H9 (cell line): ENCODE data around the gene PHLDB1. TPM values are rescaled to one million over a fixed set of nuclear protein-coding genes. Genes with fewer than 3 reads are reported as not detected.
A peak's percentile ranks its signal among the peaks of the same experiment; 100 is the strongest.

Source experiments
- DNase-seq: peaks from one replicate; pipeline ENCODE4 v3.0.0-alpha.2; 2017
- H2AFZ ChIP-seq: one replicate; pipeline ENCODE4 v1.6.1; 2013; ENCODE audit warnings: mild to moderate bottlenecking, low read length, control low read depth, moderate library complexity
- H2AK5ac ChIP-seq: 2 replicates; pipeline ENCODE4 v1.6.1; 2013; ENCODE audit warnings: low read length, control low read depth, mixed read lengths; ENCODE audit not compliant: insufficient read length
- H2BK120ac ChIP-seq: one replicate; pipeline ENCODE4 v1.6.1; 2013; ENCODE audit warnings: low read depth, mild to moderate bottlenecking, low read length, control low read depth, inconsistent platforms; ENCODE audit not compliant: poor library complexity, severe bottlenecking
- H2BK12ac ChIP-seq: 2 replicates; pipeline ENCODE4 v1.6.1; 2013; ENCODE audit warnings: low read length, control low read depth, mixed read lengths, low read depth; ENCODE audit not compliant: insufficient read length
- H2BK15ac ChIP-seq: 2 replicates; pipeline ENCODE4 v1.6.1; 2013; ENCODE audit warnings: low read depth, low read length, control low read depth
- H2BK20ac ChIP-seq: one replicate; pipeline ENCODE4 v1.6.1; 2013; ENCODE audit warnings: low read depth, mild to moderate bottlenecking, low read length, control low read depth, inconsistent platforms; ENCODE audit not compliant: poor library complexity, severe bottlenecking
- H2BK5ac ChIP-seq: 2 replicates; pipeline ENCODE4 v1.6.1; 2013; ENCODE audit warnings: low read length, control low read depth, mixed read lengths; ENCODE audit not compliant: insufficient read length
- H3K14ac ChIP-seq: 2 replicates; pipeline ENCODE4 v1.6.1; 2013; ENCODE audit warnings: low read length, control low read depth; ENCODE audit not compliant: insufficient read depth
- H3K18ac ChIP-seq: 2 replicates; pipeline ENCODE4 v1.6.1; 2013; ENCODE audit warnings: low read depth, mild to moderate bottlenecking, mixed read lengths, low read length, control low read depth; ENCODE audit not compliant: insufficient read length
- H3K23ac ChIP-seq: 2 replicates; pipeline ENCODE4 v1.6.1; 2013; ENCODE audit warnings: low read length, control low read depth, mixed read lengths, low read depth; ENCODE audit not compliant: insufficient read length
- H3K23me2 ChIP-seq: 2 replicates; pipeline ENCODE4 v1.6.1; 2013; ENCODE audit warnings: low read depth, mild to moderate bottlenecking, mixed read lengths, low read length, control low read depth; ENCODE audit not compliant: insufficient read length, poor library complexity, severe bottlenecking
- H3K27ac ChIP-seq: 2 replicates; pipeline ENCODE4 v1.5.1; 2013; ENCODE audit warnings: low read length, control low read depth, mixed read lengths, low read depth; ENCODE audit not compliant: insufficient read length
- H3K27me3 ChIP-seq: 2 replicates; pipeline ENCODE4 v1.6.1; 2013; ENCODE audit warnings: low read length, control low read depth, inconsistent platforms; ENCODE audit not compliant: insufficient read depth
- H3K4ac ChIP-seq: 2 replicates; pipeline ENCODE4 v1.6.1; 2013; ENCODE audit warnings: low read depth, mild to moderate bottlenecking, control low read depth, inconsistent platforms, low read length, moderate library complexity
- H3K4me1 ChIP-seq: 2 replicates; pipeline ENCODE4 v1.6.1; 2013; ENCODE audit warnings: low read length, control low read depth, inconsistent platforms; ENCODE audit not compliant: insufficient read depth
- H3K4me2 ChIP-seq: 2 replicates; pipeline ENCODE4 v1.6.1; 2013; ENCODE audit warnings: low read length, control low read depth, mixed read lengths; ENCODE audit not compliant: insufficient read length, insufficient read depth
- H3K56ac ChIP-seq: 2 replicates; pipeline ENCODE4 v1.6.1; 2013; ENCODE audit warnings: low read depth, mild to moderate bottlenecking, mixed read lengths, low read length, control low read depth; ENCODE audit not compliant: insufficient read length
- H3K79me1 ChIP-seq: 2 replicates; pipeline ENCODE4 v1.6.1; 2013; ENCODE audit warnings: low read depth, mild to moderate bottlenecking, moderate library complexity, low read length, control low read depth, inconsistent platforms; ENCODE audit not compliant: insufficient read depth, poor library complexity, severe bottlenecking
- H3K79me2 ChIP-seq: 2 replicates; pipeline ENCODE4 v1.6.1; 2013; ENCODE audit warnings: low read length, control low read depth, inconsistent platforms; ENCODE audit not compliant: insufficient read depth
- H3K9ac ChIP-seq: 2 replicates; pipeline ENCODE4 v1.6.1; 2013; ENCODE audit warnings: low read length, control low read depth, mixed read lengths; ENCODE audit not compliant: insufficient read length; ENCODE audit errors: extremely low read depth
- H3K9me3 ChIP-seq: one replicate; pipeline ENCODE4 v1.6.1; 2013; ENCODE audit warnings: low read depth, low read length, inconsistent platforms; ENCODE audit not compliant: control insufficient read depth
- H3T11ph ChIP-seq: one replicate; pipeline ENCODE4 v1.6.1; 2013; ENCODE audit warnings: mild to moderate bottlenecking, low read length, control low read depth, inconsistent platforms
- H4K20me1 ChIP-seq: one replicate; pipeline ENCODE4 v1.6.1; 2013; ENCODE audit not compliant: control insufficient read depth, insufficient read length, insufficient read depth
- H4K5ac ChIP-seq: 2 replicates; pipeline ENCODE4 v1.6.1; 2013; ENCODE audit warnings: low read depth, mild to moderate bottlenecking, mixed read lengths, low read length, control low read depth; ENCODE audit not compliant: insufficient read length
- H4K8ac ChIP-seq: replicated peaks from 2 replicates; pipeline ENCODE4 v1.6.1; 2013; ENCODE audit warnings: low read length, control low read depth, mixed read lengths, low read depth; ENCODE audit not compliant: insufficient read length
- H4K91ac ChIP-seq: 2 replicates; pipeline ENCODE4 v1.6.1; 2013; ENCODE audit warnings: low read depth, mild to moderate bottlenecking, moderate library complexity, mixed read lengths, low read length, control low read depth; ENCODE audit not compliant: insufficient read length
- H3K27ac Mint-ChIP-seq, 3 experiments: 2 replicates in 2 of 3; 3 replicates in 1 of 3; pipeline ENCODE4 v1.8.0; 2020 to 2021; ENCODE audit warnings: mixed read lengths in 3 of 3, mild to moderate bottlenecking in 1 of 3, moderate library complexity in 1 of 3
- H3K27me3 Mint-ChIP-seq: 2 replicates; pipeline ENCODE4 v1.8.0; 2021; ENCODE audit warnings: low read depth, mild to moderate bottlenecking, moderate library complexity, mixed read lengths
- H3K36me3 Mint-ChIP-seq, 3 experiments: 2 replicates in 2 of 3; 3 replicates in 1 of 3; pipeline ENCODE4 v1.8.0; 2020 to 2021; ENCODE audit warnings: low read depth in 3 of 3, mixed read lengths in 3 of 3; ENCODE audit not compliant: insufficient read depth in 1 of 3
- H3K4me1 Mint-ChIP-seq, 2 experiments: 2 replicates each; pipeline ENCODE4 v1.8.0; 2020; ENCODE audit warnings: mixed read lengths in 2 of 2
- H3K4me3 Mint-ChIP-seq, 2 experiments: 2 replicates in 1 of 2; 3 replicates in 1 of 2; pipeline ENCODE4 v1.8.0; 2020 to 2021; ENCODE audit warnings: mild to moderate bottlenecking in 2 of 2, mixed read lengths in 2 of 2, moderate library complexity in 1 of 2
- H3K9me3 Mint-ChIP-seq, 2 experiments: 2 replicates in 1 of 2; 3 replicates in 1 of 2; pipeline ENCODE4 v1.8.0; 2020; ENCODE audit warnings: mild to moderate bottlenecking in 2 of 2, mixed read lengths in 2 of 2, moderate library complexity in 1 of 2
- CTCF ChIP-seq: fragments of 200-600 bp; sonication (generic); conservative IDR thresholded peaks from 3 replicates; pipeline ENCODE4 v1.8.0; 2021; ENCODE audit warnings: antibody characterized with exemption, mild to moderate bottlenecking
- WGBS: extraction: QIAGEN DNeasy Blood & Tissue Kit; methylation state at CpG from one replicate; pipeline ENCODE4 v1.1.7; 2013; ENCODE audit warnings: missing lambda C conversion rate, low lambda C conversion rate, mixed read lengths; ENCODE audit not compliant: insufficient read length; ENCODE audit errors: extremely low coverage; 5-methylcytosine and 5-hydroxymethylcytosine counted together
- total RNA-seq: library from RNA; stranded (reverse); gene quantifications from 2 replicates; pipeline ENCODE4 v1.2.1, GENCODE V29; 2021

Gene PHLDB1
- total RNA-seq, 1 experiment from 2014 or later = 56.0 TPM

GRCh38 chr11:118620529-118621070 is 13.2 kb downstream of the PHLDB1 start:
- H3K14ac ChIP-seq = peak overlapping the region; percentile 77
- no peak overlapping the region for H2BK15ac ChIP-seq
- Mint-ChIP-seq H3K4me1 (peaks cover 63 to 67% of the 10 kb centered on the region in 2 experiments), H3K27me3 (no peaks in the 10 kb centered on the region), H3K9me3 (no peaks in the 10 kb centered on the region), H3K27ac (peak overlapping the region; percentile 31 to 92 (median 83); a peak in 5 of 7 replicates), H3K36me3 (peaks cover 4 to 18% (median 4%) of the 10 kb centered on the region in 3 experiments; a peak in 6 of 7 replicates), H3K4me3 (peak overlapping the region; percentile 81 to 89)
- no peak overlapping the region for H4K91ac ChIP-seq
- peak overlapping the region; percentile 7 for H3K4me2 ChIP-seq
- no peaks in the 10 kb centered on the region for H3K9me3 ChIP-seq
- DNase-seq = peak; percentile 50
- no peak overlapping the region for H3K27ac ChIP-seq
- no peak overlapping the region for H3K23ac ChIP-seq
- no peaks in the 10 kb centered on the region for H4K20me1 ChIP-seq
- no peak overlapping the region for H2BK120ac ChIP-seq
- H2AFZ ChIP-seq = no peak overlapping the region
- no peaks in the 10 kb centered on the region for H3K79me1 ChIP-seq
- TF ChIP-seq CTCF = no peak
- no peaks in the 10 kb centered on the region; the same call in 1 of the 2 replicates for H3K27me3 ChIP-seq
- H3K4me1 ChIP-seq = peaks cover 8% of the 10 kb centered on the region; the same call in 1 of the 2 replicates
- H3K18ac ChIP-seq = no peak overlapping the region
- H3T11ph ChIP-seq = no peak overlapping the region
- H2BK20ac ChIP-seq = no peak overlapping the region
- H4K5ac ChIP-seq = no peak overlapping the region
- no peak overlapping the region for H2AK5ac ChIP-seq
- no CpG with 5 or more reads among the region's 7 CpGs for WGBS
- H3K9ac ChIP-seq = no peak overlapping the region
- no peak overlapping the region for H3K4ac ChIP-seq
- no peaks in the 10 kb centered on the region; the same call in 1 of the 2 replicates for H3K79me2 ChIP-seq
- H2BK12ac ChIP-seq = no peak overlapping the region
- no peak overlapping the region for H3K56ac ChIP-seq
- H3K23me2 ChIP-seq = peaks cover 9% of the 10 kb centered on the region
- no peak overlapping the region for H4K8ac ChIP-seq
- no peak overlapping the region for H2BK5ac ChIP-seq
